Measurements from ENCODE around the gene NCF2.

Gene NCF2

DNA sequence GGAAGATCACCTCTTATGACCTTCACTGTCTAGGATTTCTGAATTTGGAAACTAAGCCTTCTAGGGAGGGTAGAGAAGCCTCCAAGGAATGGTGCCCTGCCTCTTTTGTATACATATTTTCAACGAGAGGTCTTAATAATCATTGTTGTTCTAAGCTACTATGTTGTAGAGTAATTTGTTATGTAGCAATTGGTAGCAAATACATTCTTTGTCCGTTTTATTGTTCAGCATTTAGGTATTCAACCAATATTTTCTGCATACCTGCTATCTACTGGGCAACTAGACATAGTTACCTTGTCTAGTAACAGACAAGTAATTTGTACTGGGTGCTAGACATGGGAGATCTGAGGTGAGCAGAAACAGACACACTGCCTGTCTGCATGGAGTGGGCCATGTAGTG lies 20.8 kb upstream of the NCF2 start:
- no peak for DNase-seq

GRCh38 chr1:183609759-183610452 lies 19.6 kb upstream of the NCF2 start:
- no peak for DNase-seq

DNA sequence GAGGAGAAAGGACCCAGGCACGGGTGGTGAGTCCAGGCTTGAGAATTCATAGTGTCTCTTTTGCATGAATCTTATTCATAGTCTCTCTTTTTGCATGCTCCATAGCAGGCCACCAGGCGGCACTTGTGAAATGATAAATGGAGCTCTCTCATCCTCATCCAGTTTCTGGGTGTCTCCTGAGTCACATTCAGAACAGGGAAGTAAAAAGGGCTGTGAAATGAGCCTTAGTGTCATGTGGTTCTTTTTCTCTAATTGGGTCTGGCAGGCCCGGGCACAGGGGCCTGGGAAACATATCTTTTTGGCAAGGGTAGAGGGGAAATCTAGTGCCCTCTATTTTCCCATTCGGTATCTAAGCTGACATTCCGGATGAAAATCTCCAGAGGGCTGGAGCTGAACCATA lies 19.1 kb upstream of the NCF2 start:
- DNase-seq: no peak

DNA sequence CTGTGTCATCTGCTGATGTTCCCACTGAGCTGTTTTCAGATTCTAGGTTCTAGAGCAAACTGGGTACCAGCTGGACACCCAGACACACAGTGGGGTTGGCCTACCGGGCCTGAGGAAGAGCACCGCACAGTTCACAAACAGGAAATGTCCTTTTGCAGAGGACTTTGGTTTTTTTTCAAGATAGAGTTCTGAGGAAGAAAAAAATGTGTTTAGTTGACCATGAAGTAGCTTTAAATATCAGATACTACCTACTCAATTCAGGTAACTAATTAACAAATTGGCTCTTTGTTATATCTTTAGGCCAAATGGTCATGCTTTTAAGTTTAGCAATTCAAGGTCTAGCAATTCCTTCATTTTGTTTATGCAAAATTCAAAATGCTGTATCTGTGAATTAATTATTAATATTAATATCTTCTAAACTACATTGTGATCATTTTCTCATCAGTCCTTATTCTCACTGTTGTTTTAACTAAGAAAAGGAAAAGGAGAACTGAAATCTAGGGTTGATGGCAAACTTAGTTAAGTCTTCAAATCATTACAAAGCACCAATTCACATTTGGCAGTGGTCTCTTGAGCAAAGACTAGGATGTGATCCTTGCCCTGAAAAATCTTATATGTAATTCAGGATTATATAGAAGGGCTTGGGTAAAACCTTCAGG lies 17.2 kb upstream of the NCF2 start:
- no peak for DNase-seq

GRCh38 chr1:183605904-183606303 lies 15.6 kb upstream of the NCF2 start:
- DNase-seq: no peak

GRCh38 chr1:183604815-183605214 lies 14.6 kb upstream of the NCF2 start:
- no peak for DNase-seq

DNA sequence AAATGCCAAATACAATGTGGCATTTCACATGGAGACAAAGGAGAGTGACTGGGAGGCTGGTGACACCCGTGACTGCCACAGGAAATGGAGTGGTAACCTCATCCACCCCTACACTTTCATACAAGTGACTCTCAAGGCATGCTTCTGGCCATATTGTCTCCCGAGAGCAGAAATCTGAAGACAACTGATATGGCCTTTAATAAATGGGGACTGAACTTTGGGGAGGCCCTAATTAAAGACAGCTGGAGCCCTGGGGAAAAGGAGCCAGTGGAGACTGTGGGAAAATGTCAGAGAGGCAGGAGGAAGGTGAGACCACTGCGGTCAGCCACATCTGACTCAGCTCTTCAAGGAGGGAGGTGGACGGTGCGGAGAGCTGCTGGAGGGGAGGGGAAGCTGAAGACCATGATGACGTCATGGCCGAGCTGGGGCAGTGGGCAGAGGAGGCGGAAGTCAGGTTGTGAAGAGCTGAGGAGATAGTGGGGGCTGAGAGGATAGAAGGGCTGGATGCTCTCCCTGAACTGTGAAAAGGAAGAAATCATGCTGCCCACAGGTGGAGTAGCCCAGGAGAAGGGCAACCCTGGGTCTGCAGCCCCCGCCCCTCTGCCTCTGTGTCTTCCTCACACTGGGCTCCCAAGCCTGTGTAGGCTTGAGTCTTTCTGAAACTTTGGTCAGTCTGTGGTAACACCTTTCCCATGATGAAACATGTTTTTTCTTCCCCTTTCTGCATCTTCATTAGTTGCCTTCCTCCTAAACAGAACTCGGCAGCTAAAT lies 14.0 kb upstream of the NCF2 start:
- no peak for DNase-seq

GRCh38 chr1:183602510-183602909 lies 12.3 kb upstream of the NCF2 start:
- no peak for DNase-seq

DNA sequence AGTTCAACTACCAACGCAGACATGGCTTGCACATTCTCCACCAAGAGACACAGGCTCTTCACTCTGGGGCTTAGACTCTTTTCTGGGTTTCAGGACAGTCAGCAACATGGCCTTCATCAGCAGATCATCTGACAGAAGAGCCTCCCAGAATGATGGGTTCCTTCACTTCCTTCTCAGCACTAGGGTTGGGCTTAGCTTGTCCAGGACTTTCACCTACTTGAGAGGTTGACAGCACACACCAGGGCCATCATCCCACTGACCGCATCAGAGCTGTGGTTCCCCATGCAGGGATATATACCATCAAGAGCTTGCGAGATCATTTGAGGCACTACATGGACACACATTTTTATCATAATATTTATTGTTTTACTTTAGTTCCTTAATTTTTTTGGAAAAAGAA lies 10.4 kb upstream of the NCF2 start:
- no peak for DNase-seq

DNA sequence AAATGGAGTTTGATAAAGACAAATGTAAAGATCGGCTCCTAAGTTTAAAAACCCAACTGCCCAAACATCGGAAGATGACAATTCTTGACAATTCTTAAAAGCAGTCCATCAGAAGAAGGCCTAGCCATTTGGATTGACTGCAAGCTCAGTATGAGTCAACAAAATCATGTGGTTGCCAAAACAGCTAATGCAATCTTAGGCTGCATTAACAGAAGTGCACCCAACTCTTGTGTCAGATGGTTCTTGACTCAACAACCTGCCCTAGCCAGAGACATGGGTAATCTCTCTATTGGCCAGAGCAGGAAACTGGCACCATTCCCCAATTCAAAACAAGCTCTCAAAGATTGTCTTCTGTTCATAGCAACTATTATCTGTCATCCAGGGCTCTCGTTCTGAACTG lies 9.9 kb upstream of the NCF2 start:
- DNase-seq: no peak

GRCh38 chr1:183598386-183598785 lies 8.1 kb upstream of the NCF2 start:
- DNase-seq: no peak

DNA sequence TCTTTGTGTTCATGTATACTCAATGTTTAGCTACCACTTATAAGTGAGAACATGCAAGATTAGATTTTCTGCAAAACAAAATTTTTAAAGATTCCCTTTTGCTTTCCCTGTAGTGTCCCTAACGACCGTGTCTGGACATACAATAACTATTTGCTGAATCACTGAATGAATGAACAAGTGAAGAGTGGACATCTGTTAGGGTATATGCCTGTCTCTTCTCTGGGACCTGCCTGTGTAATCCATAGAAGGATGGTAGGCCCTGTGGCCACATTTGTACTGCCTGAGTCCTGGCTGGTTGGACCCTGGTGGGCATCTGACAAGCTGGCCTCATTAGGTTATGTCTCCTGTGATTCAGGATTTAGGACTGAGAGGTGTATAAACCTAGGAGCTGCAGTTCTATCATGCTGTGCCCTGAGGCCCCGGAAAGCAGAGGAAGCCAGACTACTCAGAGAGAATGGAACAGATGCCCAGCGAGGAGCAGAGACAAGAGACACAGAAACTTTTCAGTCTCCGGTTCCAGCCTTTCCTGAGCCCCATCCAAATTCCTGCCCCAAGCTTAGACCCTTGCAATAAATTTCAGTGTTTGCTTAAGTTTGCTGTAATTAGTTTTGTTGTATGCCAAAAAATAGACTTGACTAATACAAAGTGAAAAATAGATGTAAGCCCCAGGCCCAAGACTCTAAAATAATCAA lies 7.5 kb upstream of the NCF2 start:
- DNase-seq: no peak

- no peak for DNase-seq
These were observed 6.2 kb upstream of the NCF2 start for GRCh38 chr1:183596500-183596899.

- no peak for DNase-seq
These were observed 5.3 kb upstream of the NCF2 start for GRCh38 chr1:183595537-183595936.

DNA sequence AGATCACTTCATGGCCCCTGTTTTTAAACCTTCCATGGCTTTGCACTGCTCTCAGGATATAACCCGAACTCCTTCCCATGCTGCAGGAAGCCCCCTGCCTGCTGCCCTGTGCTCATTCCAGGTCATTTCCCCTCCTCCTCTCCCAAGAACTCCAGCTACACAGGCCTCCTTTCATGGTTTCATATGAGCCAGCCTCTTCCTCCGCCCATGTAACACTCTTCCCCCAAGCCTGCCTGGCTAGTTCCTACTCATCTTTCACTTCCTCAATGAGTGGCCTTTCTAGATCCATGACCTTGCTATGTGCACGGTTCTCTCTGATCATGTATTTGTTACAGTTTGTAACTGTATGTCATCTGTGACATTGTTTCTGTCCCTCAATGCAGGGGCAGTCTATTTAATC lies 3.1 kb upstream of the NCF2 start:
- no peak for DNase-seq

- no peak for DNase-seq
These were observed 2.5 kb upstream of the NCF2 start for GRCh38 chr1:183592733-183593132.

- DNase-seq: no peak
These were observed 400 bp downstream of the NCF2 start for GRCh38 chr1:183589874-183590243.

- no peak for DNase-seq
These were observed 875 bp downstream of the NCF2 start for GRCh38 chr1:183589384-183589783.

DNA sequence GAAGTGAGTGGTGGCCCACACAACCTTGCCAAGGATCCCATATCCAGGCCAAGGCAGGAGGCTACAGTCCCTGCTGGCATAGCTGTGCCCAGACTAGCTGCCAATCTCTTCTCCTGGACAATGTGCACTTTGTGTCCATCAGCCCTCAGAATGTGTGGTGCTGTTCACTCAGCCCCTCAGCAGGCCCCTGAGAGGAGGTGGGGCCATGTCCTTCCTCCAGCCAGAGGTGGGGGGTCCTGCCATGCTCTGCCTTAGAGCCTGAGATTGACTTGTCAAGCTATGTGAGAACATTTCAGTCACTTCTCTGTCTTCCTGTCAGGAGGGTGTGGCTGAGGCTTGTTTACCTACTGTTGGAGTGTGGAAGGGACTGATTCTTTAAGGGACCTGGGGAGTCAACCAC lies 1.4 kb downstream of the NCF2 start:
- no peak for DNase-seq

- no peak for DNase-seq
These were observed 3.3 kb downstream of the NCF2 start for GRCh38 chr1:183586926-183587325.

- no peak for DNase-seq
These were observed 3.8 kb downstream of the NCF2 start for GRCh38 chr1:183586455-183586854.

DNA sequence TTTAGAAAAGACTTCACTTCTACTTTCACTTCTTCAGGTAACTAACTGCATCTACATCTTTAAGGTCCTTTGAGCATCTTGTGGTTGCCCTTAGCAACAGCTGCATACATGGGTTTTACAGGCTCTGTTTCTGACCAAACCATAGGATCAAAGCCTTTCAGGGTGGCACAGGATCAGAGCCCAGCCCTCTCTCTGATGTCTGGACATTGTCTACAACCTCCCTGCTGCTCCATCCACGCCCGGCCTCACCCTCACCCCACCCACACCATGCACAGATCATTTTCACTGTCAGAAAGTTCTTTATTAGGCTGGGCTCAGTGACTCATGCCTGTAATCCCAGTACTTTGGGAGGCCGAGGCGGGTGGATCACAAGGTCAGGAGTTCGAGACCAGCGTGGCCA lies 5.2 kb downstream of the NCF2 start:
- no peak for DNase-seq

- no peak for DNase-seq
These were observed 6.1 kb downstream of the NCF2 start for GRCh38 chr1:183584147-183584546.

DNA sequence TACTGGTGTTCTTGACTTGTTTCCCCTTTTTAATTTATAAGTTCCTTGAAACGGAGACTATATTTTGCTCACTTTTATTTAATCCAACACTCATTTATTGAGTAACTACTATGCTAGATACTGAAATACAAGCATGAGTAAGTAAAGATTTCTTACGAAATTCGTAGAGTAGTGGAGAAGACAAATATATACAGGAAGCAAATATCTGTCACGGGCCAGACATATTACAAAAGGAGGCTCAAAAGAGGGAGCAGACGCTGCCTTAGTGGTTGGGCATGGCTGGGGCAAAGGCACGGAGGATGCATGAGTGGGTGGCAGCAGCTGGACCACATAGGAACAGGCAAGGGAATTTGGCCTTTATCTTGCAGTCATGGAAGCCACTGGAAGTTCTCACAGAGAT lies 6.8 kb downstream of the NCF2 start:
- DNase-seq: no peak

Data from NCI-H1105 (cell line).